HEK293 (cell line): ENCODE results near the gene SPTY2D1.

ENCODE experiments used
- GLIS2 ChIP-seq: fragments of 450-650 bp; formaldehyde crosslinking; IDR thresholded peaks from 2 replicates; pipeline ENCODE4 v1.5.1; 2016; ENCODE audit warnings: missing biosample characterization, missing genetic modification characterization
- MZF1 ChIP-seq: fragments of 450-650 bp; formaldehyde crosslinking; IDR thresholded peaks from 2 replicates; pipeline ENCODE4 v1.5.1; 2017; ENCODE audit warnings: missing biosample characterization, missing genetic modification characterization, borderline replicate concordance
- TRIM28 ChIP-seq: IDR thresholded peaks from 2 replicates; pipeline ENCODE4 v1.6.1; 2011; ENCODE audit warnings: low read length, control low read depth, borderline replicate concordance
- ZFP69B ChIP-seq: fragments of 450-650 bp; formaldehyde crosslinking; IDR thresholded peaks from 2 replicates; pipeline ENCODE4 v1.5.1; 2016; ENCODE audit warnings: missing biosample characterization, missing genetic modification characterization
- ZNF112 ChIP-seq: fragments of 450-650 bp; formaldehyde crosslinking; IDR thresholded peaks from 2 replicates; pipeline ENCODE4 v1.5.0; 2017; ENCODE audit warnings: missing biosample characterization, missing genetic modification characterization
- ZNF16 ChIP-seq: fragments of 450-650 bp; formaldehyde crosslinking; IDR thresholded peaks from 2 replicates; pipeline ENCODE4 v1.5.1; 2016; ENCODE audit warnings: low read depth, missing biosample characterization, missing genetic modification characterization
- ZNF350 ChIP-seq: fragments of 450-650 bp; formaldehyde crosslinking; IDR thresholded peaks from 2 replicates; pipeline ENCODE4 v1.5.0; 2017; ENCODE audit warnings: missing biosample characterization, mild to moderate bottlenecking, missing genetic modification characterization
- ZNF354C ChIP-seq: fragments of 450-650 bp; formaldehyde crosslinking; IDR thresholded peaks from 2 replicates; pipeline ENCODE4 v1.5.1; 2016; ENCODE audit warnings: missing biosample characterization, missing genetic modification characterization, low read depth, borderline replicate concordance
- ZNF416 ChIP-seq: fragments of 450-650 bp; formaldehyde crosslinking; IDR thresholded peaks from 2 replicates; pipeline ENCODE4 v1.5.1; 2016; ENCODE audit warnings: missing biosample characterization, missing genetic modification characterization
- ZNF433 ChIP-seq: fragments of 450-650 bp; formaldehyde crosslinking; IDR thresholded peaks from 2 replicates; pipeline ENCODE4 v1.5.1; 2016; ENCODE audit warnings: missing biosample characterization, missing genetic modification characterization, low read depth
- ZNF76 ChIP-seq: fragments of 450-650 bp; formaldehyde crosslinking; IDR thresholded peaks from 2 replicates; pipeline ENCODE4; 2016; ENCODE audit warnings: low read depth, missing biosample characterization, missing genetic modification characterization, borderline replicate concordance
- TF ChIP-seq, protein P1 (sequence below): fragments of 450-650 bp; formaldehyde crosslinking; IDR thresholded peaks from 2 replicates; pipeline ENCODE4 v1.5.1; 2016; ENCODE audit warnings: missing biosample characterization, missing genetic modification characterization, borderline replicate concordance
- TF ChIP-seq, protein P2 (sequence below): fragments of 450-650 bp; formaldehyde crosslinking; IDR thresholded peaks from 2 replicates; pipeline ENCODE4 v1.5.1; 2016; ENCODE audit warnings: missing biosample characterization, missing genetic modification characterization
- TF ChIP-seq, protein P3 (sequence below): fragments of 450-650 bp; formaldehyde crosslinking; IDR thresholded peaks from 2 replicates; pipeline ENCODE4 v1.5.1; 2016; ENCODE audit warnings: missing biosample characterization, missing genetic modification characterization, borderline replicate concordance
- TF ChIP-seq, protein P4 (sequence below): fragments of 450-650 bp; formaldehyde crosslinking; IDR thresholded peaks from 2 replicates; pipeline ENCODE4 v1.5.1; 2016; ENCODE audit warnings: missing biosample characterization, missing genetic modification characterization
- TF ChIP-seq, protein P5 (sequence below): fragments of 450-650 bp; formaldehyde crosslinking; IDR thresholded peaks from 2 replicates; pipeline ENCODE4 v1.5.1; 2017; ENCODE audit warnings: missing biosample characterization, mild to moderate bottlenecking, missing genetic modification characterization, moderate library complexity
- TF ChIP-seq, protein P6 (sequence below): fragments of 450-650 bp; formaldehyde crosslinking; IDR thresholded peaks from 2 replicates; pipeline ENCODE4 v1.5.1; 2017; ENCODE audit warnings: missing biosample characterization, missing genetic modification characterization

SPTY2D1 gene

DNA sequence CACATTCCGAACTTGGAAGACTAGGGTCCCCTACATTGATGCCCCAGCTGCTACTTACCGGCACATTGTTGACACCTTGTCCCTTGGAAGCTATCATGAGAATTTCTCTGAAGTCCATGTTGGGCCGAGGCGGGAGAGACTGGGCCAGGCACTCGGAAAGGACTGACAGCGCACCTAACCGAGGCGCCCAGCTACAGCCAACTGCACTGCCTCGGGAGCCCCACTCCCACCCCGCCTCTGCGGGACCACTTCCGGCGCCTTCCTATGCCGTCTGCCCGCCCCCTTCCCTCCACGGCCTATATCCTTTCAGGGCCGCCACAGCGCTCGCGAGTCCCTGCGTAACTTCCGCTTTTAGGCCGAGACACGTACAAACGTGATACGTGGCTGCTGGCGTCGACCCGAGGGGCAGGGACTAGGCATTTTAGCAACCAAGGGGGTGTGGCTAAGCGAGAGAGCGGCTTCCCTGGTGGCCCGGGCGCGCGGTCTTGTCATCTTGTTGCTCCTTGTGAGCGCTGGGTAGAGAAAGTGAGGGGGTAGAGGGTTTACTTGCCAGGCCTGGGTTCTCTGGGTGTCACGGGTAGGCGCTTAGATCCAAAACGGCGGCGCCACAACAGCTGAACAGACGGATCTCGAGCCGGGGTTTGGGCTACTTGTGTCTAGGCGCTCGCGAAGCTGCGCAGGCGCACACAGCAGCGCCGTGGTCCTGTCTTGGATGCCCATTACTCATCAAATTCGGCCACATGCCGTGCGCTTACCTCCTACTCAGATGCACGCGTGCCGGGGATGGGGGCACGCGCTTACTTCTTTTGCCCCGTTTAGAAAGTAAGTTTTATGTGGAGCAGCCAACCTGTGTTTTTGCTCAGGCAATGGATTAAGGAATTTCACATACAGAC lies at the start of gene SPTY2D1 (continued):
- TF ChIP-seq, protein P1, sequence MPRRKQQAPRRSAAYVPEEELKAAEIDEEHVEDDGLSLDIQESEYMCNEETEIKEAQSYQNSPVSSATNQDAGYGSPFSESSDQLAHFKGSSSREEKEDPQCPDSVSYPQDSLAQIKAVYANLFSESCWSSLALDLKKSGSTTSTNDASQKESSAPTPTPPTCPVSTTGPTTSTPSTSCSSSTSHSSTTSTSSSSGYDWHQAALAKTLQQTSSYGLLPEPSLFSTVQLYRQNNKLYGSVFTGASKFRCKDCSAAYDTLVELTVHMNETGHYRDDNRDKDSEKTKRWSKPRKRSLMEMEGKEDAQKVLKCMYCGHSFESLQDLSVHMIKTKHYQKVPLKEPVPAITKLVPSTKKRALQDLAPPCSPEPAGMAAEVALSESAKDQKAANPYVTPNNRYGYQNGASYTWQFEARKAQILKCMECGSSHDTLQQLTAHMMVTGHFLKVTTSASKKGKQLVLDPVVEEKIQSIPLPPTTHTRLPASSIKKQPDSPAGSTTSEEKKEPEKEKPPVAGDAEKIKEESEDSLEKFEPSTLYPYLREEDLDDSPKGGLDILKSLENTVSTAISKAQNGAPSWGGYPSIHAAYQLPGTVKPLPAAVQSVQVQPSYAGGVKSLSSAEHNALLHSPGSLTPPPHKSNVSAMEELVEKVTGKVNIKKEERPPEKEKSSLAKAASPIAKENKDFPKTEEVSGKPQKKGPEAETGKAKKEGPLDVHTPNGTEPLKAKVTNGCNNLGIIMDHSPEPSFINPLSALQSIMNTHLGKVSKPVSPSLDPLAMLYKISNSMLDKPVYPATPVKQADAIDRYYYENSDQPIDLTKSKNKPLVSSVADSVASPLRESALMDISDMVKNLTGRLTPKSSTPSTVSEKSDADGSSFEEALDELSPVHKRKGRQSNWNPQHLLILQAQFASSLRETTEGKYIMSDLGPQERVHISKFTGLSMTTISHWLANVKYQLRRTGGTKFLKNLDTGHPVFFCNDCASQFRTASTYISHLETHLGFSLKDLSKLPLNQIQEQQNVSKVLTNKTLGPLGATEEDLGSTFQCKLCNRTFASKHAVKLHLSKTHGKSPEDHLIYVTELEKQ (tag by site-specific recombination): no peak
- TF ChIP-seq ZNF354C (tag by site-specific recombination): no peak
- no peak for TF ChIP-seq ZNF433
- no peak for TF ChIP-seq ZNF16
- TF ChIP-seq MZF1: no peak
- TF ChIP-seq, protein P2, sequence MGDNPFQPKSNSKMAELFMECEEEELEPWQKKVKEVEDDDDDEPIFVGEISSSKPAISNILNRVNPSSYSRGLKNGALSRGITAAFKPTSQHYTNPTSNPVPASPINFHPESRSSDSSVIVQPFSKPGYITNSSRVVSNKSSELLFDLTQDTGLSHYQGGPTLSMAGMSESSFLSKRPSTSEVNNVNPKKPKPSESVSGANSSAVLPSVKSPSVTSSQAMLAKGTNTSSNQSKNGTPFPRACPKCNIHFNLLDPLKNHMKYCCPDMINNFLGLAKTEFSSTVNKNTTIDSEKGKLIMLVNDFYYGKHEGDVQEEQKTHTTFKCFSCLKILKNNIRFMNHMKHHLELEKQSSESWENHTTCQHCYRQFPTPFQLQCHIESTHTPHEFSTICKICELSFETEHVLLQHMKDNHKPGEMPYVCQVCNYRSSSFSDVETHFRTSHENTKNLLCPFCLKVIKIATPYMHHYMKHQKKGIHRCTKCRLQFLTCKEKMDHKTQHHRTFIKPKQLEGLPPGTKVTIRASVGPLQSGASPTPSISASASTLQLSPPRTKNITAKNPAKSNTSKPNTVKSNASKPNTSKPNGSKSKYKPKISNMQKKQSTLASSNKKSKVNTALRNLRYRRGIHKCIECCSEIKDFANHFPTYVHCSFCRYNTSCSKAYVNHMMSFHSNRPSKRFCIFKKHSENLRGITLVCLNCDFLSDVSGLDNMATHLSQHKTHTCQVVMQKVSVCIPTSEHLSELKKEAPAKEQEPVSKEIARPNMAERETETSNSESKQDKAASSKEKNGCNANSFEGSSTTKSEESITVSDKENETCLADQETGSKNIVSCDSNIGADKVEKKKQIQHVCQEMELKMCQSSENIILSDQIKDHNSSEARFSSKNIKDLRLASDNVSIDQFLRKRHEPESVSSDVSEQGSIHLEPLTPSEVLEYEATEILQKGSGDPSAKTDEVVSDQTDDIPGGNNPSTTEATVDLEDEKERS (tag by site-specific recombination): no peak
- no peak; the same call in 1 of the 2 replicates for TF ChIP-seq ZFP69B (tag by site-specific recombination)
- TF ChIP-seq, protein P3, sequence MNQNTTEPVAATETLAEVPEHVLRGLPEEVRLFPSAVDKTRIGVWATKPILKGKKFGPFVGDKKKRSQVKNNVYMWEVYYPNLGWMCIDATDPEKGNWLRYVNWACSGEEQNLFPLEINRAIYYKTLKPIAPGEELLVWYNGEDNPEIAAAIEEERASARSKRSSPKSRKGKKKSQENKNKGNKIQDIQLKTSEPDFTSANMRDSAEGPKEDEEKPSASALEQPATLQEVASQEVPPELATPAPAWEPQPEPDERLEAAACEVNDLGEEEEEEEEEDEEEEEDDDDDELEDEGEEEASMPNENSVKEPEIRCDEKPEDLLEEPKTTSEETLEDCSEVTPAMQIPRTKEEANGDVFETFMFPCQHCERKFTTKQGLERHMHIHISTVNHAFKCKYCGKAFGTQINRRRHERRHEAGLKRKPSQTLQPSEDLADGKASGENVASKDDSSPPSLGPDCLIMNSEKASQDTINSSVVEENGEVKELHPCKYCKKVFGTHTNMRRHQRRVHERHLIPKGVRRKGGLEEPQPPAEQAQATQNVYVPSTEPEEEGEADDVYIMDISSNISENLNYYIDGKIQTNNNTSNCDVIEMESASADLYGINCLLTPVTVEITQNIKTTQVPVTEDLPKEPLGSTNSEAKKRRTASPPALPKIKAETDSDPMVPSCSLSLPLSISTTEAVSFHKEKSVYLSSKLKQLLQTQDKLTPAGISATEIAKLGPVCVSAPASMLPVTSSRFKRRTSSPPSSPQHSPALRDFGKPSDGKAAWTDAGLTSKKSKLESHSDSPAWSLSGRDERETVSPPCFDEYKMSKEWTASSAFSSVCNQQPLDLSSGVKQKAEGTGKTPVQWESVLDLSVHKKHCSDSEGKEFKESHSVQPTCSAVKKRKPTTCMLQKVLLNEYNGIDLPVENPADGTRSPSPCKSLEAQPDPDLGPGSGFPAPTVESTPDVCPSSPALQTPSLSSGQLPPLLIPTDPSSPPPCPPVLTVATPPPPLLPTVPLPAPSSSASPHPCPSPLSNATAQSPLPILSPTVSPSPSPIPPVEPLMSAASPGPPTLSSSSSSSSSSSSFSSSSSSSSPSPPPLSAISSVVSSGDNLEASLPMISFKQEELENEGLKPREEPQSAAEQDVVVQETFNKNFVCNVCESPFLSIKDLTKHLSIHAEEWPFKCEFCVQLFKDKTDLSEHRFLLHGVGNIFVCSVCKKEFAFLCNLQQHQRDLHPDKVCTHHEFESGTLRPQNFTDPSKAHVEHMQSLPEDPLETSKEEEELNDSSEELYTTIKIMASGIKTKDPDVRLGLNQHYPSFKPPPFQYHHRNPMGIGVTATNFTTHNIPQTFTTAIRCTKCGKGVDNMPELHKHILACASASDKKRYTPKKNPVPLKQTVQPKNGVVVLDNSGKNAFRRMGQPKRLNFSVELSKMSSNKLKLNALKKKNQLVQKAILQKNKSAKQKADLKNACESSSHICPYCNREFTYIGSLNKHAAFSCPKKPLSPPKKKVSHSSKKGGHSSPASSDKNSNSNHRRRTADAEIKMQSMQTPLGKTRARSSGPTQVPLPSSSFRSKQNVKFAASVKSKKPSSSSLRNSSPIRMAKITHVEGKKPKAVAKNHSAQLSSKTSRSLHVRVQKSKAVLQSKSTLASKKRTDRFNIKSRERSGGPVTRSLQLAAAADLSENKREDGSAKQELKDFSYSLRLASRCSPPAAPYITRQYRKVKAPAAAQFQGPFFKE: no peak
- TF ChIP-seq ZNF350: no peak
- TF ChIP-seq, protein P4, sequence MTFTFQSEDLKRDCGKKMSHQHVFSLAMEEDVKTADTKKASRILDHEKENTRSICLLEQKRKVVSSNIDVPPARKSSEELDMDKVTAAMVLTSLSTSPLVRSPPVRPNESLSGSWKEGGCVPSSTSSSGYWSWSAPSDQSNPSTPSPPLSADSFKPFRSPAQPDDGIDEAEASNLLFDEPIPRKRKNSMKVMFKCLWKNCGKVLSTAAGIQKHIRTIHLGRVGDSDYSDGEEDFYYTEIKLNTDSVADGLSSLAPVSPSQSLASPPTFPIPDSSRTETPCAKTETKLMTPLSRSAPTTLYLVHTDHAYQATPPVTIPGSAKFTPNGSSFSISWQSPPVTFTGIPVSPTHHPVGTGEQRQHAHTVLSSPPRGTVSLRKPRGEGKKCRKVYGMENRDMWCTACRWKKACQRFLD (tag by site-specific recombination): no peak
- no peak for TF ChIP-seq TRIM28
- TF ChIP-seq ZNF112: no peak
- peak; percentile 60 for TF ChIP-seq GLIS2 (tag by site-specific recombination)
- TF ChIP-seq, protein P5, sequence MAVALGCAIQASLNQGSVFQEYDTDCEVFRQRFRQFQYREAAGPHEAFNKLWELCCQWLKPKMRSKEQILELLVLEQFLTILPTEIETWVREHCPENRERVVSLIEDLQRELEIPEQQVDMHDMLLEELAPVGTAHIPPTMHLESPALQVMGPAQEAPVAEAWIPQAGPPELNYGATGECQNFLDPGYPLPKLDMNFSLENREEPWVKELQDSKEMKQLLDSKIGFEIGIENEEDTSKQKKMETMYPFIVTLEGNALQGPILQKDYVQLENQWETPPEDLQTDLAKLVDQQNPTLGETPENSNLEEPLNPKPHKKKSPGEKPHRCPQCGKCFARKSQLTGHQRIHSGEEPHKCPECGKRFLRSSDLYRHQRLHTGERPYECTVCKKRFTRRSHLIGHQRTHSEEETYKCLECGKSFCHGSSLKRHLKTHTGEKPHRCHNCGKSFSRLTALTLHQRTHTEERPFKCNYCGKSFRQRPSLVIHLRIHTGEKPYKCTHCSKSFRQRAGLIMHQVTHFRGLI (tag by site-specific recombination): 0 out of 2 replicates have a peak, but pooled peaks have one; percentile 25
- TF ChIP-seq, protein P6, sequence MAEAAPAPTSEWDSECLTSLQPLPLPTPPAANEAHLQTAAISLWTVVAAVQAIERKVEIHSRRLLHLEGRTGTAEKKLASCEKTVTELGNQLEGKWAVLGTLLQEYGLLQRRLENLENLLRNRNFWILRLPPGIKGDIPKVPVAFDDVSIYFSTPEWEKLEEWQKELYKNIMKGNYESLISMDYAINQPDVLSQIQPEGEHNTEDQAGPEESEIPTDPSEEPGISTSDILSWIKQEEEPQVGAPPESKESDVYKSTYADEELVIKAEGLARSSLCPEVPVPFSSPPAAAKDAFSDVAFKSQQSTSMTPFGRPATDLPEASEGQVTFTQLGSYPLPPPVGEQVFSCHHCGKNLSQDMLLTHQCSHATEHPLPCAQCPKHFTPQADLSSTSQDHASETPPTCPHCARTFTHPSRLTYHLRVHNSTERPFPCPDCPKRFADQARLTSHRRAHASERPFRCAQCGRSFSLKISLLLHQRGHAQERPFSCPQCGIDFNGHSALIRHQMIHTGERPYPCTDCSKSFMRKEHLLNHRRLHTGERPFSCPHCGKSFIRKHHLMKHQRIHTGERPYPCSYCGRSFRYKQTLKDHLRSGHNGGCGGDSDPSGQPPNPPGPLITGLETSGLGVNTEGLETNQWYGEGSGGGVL (tag by site-specific recombination): no peak
- no peak for TF ChIP-seq ZNF416 (tag by site-specific recombination)
- TF ChIP-seq ZNF76 (tag by site-specific recombination): no peak; the same call in 1 of the 2 replicates
